ENCODE data around the gene EVA1A. TPM values are rescaled to one million over a fixed set of nuclear protein-coding genes. Genes with fewer than 3 reads are reported as not detected.

The EVA1A gene
- total and polyA plus RNA-seq, 2 experiments from 2014 or later = 4.6 to 7.9 TPM

DNA sequence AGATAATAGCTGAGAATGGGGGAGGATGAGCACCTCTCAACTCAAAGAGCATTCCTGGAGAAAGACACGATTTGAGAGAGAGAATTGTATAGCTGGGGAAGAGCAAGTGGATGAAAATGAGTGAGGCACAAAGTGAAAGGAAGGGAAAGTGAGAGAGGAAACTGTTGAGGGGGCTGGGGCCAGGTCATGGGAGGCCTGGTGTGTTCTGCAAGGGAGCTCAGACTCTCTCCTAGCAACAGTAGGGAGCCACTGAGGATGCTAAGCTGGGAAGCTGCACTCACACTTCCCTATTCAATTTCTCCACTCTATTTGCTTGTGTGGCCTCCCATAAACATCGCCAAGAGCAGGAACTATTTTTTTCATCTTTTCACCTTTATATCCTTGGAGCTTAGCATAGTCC lies 14.8 kb downstream of the EVA1A start:
- no peaks in the 10 kb centered on the region for H3K9me3 Mint-ChIP-seq
- no peak overlapping the region for H3K27ac Mint-ChIP-seq
- Histone ChIP-seq H3K4me1 (ENCODE audit: insufficient read depth) (0 out of 2 replicates have a peak, but pooled peaks cover 4% of the 10 kb centered on the region), H3K27me3 (ENCODE audit: insufficient read depth) (no peaks in the 10 kb centered on the region), H3K27ac (ENCODE audit: low read depth) (no peak overlapping the region), H2AFZ (no peak overlapping the region), H3K4me2 (no peak overlapping the region), H3F3A (replicated peaks; ENCODE audit: low read depth) (no peaks in the 10 kb centered on the region), H3K36me3 (ENCODE audit: insufficient read depth) (no peaks in the 10 kb centered on the region), H3K4me3 (no peak overlapping the region), H4K20me1 (replicated peaks; ENCODE audit: insufficient read depth) (no peaks in the 10 kb centered on the region), H3K79me2 (replicated peaks; ENCODE audit: insufficient read depth) (no peaks in the 10 kb centered on the region), H3K9me2 (ENCODE audit: insufficient read depth) (no peaks in the 10 kb centered on the region)
- DNase-seq (ENCODE audit: low spot score) (no peak), ATAC-seq (no peak)
- no peaks in the 10 kb centered on the region for H3K27me3 Mint-ChIP-seq (ENCODE audit: insufficient read depth, low read depth, poor library complexity)
- TF ChIP-seq ZNF462 (CRISPR knock-in tag; IDR thresholded peaks at IDR 0.05) (no peak), ZNF114 (CRISPR knock-in tag; IDR thresholded peaks at IDR 0.05) (no peak), STAT1 (IDR thresholded peaks at IDR 0.05; ENCODE audit: unreplicated experiment) (no peak), CREB1 (CRISPR knock-in tag; IDR thresholded peaks at IDR 0.05; ENCODE audit: low read depth) (no peak), ZNF331 (CRISPR knock-in tag; IDR thresholded peaks at IDR 0.05; ENCODE audit: low read depth) (no peak), EZH2phosphoT487 (IDR thresholded peaks at IDR 0.05; ENCODE audit: unreplicated experiment) (no peak), ETS1 (IDR thresholded peaks at IDR 0.05) (no peak), NANOG (IDR thresholded peaks at IDR 0.05; ENCODE audit: borderline replicate concordance) (no peak)
- peaks cover 11% of the 10 kb centered on the region for H3K36me3 Mint-ChIP-seq (ENCODE audit: low read depth)
- H3K4me3 Mint-ChIP-seq = no peak overlapping the region
- peaks cover 13% of the 10 kb centered on the region for H3K4me1 Mint-ChIP-seq
